IMR-90 (cell line): ENCODE results near the gene ACVR1B. TPM values are rescaled to one million over a fixed set of nuclear protein-coding genes. Genes with fewer than 3 reads are reported as not detected.

Source experiments
- ATAC-seq: fragments of 200-7000 bp; cut with Tn5 transposase; 2 replicates; pipeline ENCODE4 v1.9.1; 2020; ENCODE audit warnings: low read depth, mild to moderate bottlenecking, moderate library complexity
- BruUV-seq: library from RNA; stranded (reverse); fragments of 400-500 nt; replicated peaks from 2 replicates; lab custom pipeline; 2021; lab: Mats Ljungman, UMichigan
- CTCF ChIA-PET: fragments of 300-600 bp; formaldehyde crosslinking; extraction: SDS; loops from one replicate; lab custom pipeline; 2021; ENCODE audit warnings: antibody characterized with exemption; lab: Yijun Ruan, JAX
- POLR2A ChIA-PET: fragments of 300-600 bp; sonication (Branson Sonifier 250); formaldehyde crosslinking; loops from one replicate; lab custom pipeline; 2022; ENCODE audit warnings: antibody characterized with exemption; ENCODE audit not compliant: unreplicated experiment; lab: Charles Lee
- DNase-seq: peaks from one replicate; pipeline ENCODE4 v3.0.0; 2013
- H2AFZ ChIP-seq: replicated peaks from 2 replicates; pipeline ENCODE3; 2013; ENCODE audit warnings: low read length, mild to moderate bottlenecking; ENCODE audit not compliant: poor library complexity
- H2AK5ac ChIP-seq: 2 replicates; pipeline ENCODE4 v1.6.1; 2013; ENCODE audit warnings: low read depth, low read length, inconsistent platforms
- H2AK9ac ChIP-seq: replicated peaks from 2 replicates; pipeline ENCODE3; 2013; ENCODE audit warnings: mild to moderate bottlenecking, low read depth, low read length, moderate library complexity; ENCODE audit not compliant: poor library complexity
- H2BK120ac ChIP-seq: 2 replicates; pipeline ENCODE4 v1.6.1; 2013; ENCODE audit warnings: low read depth, low read length, inconsistent platforms
- H2BK15ac ChIP-seq: 3 replicates; pipeline ENCODE4 v1.6.1; 2013; ENCODE audit warnings: low read depth, low read length, inconsistent platforms
- H2BK20ac ChIP-seq: 2 replicates; pipeline ENCODE4 v1.6.1; 2013; ENCODE audit warnings: low read depth, mild to moderate bottlenecking, inconsistent platforms, low read length, moderate library complexity
- H2BK5ac ChIP-seq: 2 replicates; pipeline ENCODE4 v1.6.1; 2013; ENCODE audit warnings: mild to moderate bottlenecking, low read depth, low read length, inconsistent platforms; ENCODE audit not compliant: poor library complexity, severe bottlenecking
- H3K14ac ChIP-seq: replicated peaks from 2 replicates; pipeline ENCODE4 v1.6.1; 2013; ENCODE audit warnings: low read depth, low read length, inconsistent platforms
- H3K18ac ChIP-seq: 2 replicates; pipeline ENCODE4 v1.6.1; 2013; ENCODE audit warnings: low read depth, low read length, control low read depth
- H3K23ac ChIP-seq: 2 replicates; pipeline ENCODE4 v1.6.1; 2013; ENCODE audit warnings: low read depth, low read length, inconsistent platforms
- H3K27ac ChIP-seq: 2 replicates; pipeline ENCODE4 v1.5.1; 2013; ENCODE audit warnings: mild to moderate bottlenecking, control low read depth, low read length; ENCODE audit not compliant: insufficient read depth
- H3K27me3 ChIP-seq: 2 replicates; pipeline ENCODE4 v1.6.1; 2013; ENCODE audit warnings: low read length; ENCODE audit not compliant: control insufficient read depth, insufficient read depth
- H3K36me3 ChIP-seq: 2 replicates; pipeline ENCODE4 v1.6.1; 2013; ENCODE audit warnings: low read length, mixed read lengths; ENCODE audit not compliant: control insufficient read depth, insufficient read depth
- H3K4ac ChIP-seq: 2 replicates; pipeline ENCODE4 v1.6.1; 2013; ENCODE audit warnings: low read depth, low read length, inconsistent platforms
- H3K4me1 ChIP-seq: 2 replicates; pipeline ENCODE4 v1.6.1; 2013; ENCODE audit warnings: low read length, mixed read lengths; ENCODE audit not compliant: control insufficient read depth, insufficient read depth
- H3K4me2 ChIP-seq: 2 replicates; pipeline ENCODE4 v1.6.1; 2013; ENCODE audit warnings: low read depth, mild to moderate bottlenecking, control low read depth, low read length, moderate library complexity
- H3K4me3 ChIP-seq: 2 replicates; pipeline ENCODE4 v1.5.1; 2013; ENCODE audit warnings: low read depth, mild to moderate bottlenecking, control low read depth, low read length, moderate library complexity; ENCODE audit not compliant: insufficient read depth
- H3K56ac ChIP-seq: 2 replicates; pipeline ENCODE4 v1.6.1; 2013; ENCODE audit warnings: low read length, inconsistent platforms; ENCODE audit not compliant: insufficient read depth; ENCODE audit errors: extremely low read depth
- H3K79me1 ChIP-seq, 2 experiments: 2 replicates each; pipeline ENCODE4 v1.6.1; 2013; ENCODE audit warnings: low read length in 2 of 2, inconsistent platforms in 1 of 2, low read depth in 1 of 2
- H3K9ac ChIP-seq: 2 replicates; pipeline ENCODE4 v1.6.1; 2013; ENCODE audit warnings: low read depth, low read length, control low read depth
- H3K9me1 ChIP-seq: 2 replicates; pipeline ENCODE4 v1.6.1; 2013; ENCODE audit warnings: low read length, inconsistent platforms; ENCODE audit not compliant: insufficient read depth
- H3K9me3 ChIP-seq: 2 replicates; pipeline ENCODE4 v1.6.1; 2013; ENCODE audit warnings: low read length; ENCODE audit not compliant: control insufficient read depth, insufficient read depth
- H4K20me1 ChIP-seq: 2 replicates; pipeline ENCODE4 v1.6.1; 2013; ENCODE audit warnings: low read length, inconsistent platforms; ENCODE audit not compliant: insufficient read depth
- H4K5ac ChIP-seq: 2 replicates; pipeline ENCODE4 v1.6.1; 2013; ENCODE audit warnings: mild to moderate bottlenecking, low read depth, low read length, control low read depth
- H4K8ac ChIP-seq, 2 experiments: 2 replicates each; pipeline ENCODE4 v1.6.1; 2013; ENCODE audit warnings: low read depth in 2 of 2, low read length in 2 of 2, control low read depth in 1 of 2, inconsistent platforms in 1 of 2
- H4K91ac ChIP-seq: 2 replicates; pipeline ENCODE4 v1.6.1; 2013; ENCODE audit warnings: low read depth, low read length, inconsistent platforms; ENCODE audit not compliant: insufficient read depth
- BHLHE40 ChIP-seq: fragments of 150-350 bp; IDR thresholded peaks from 2 replicates; pipeline ENCODE4 v1.6.1; 2016; ENCODE audit warnings: mild to moderate bottlenecking, low read depth, low read length
- CEBPB ChIP-seq: IDR thresholded peaks from 2 replicates; pipeline ENCODE4 v1.6.1; 2012; ENCODE audit warnings: low read depth, low read length, improper control_type of control experiment
- CHD1 ChIP-seq: IDR thresholded peaks from 2 replicates; pipeline ENCODE4 v1.6.1; 2012; ENCODE audit warnings: low read depth, low read length, improper control_type of control experiment
- ELK1 ChIP-seq: fragments of 150-350 bp; IDR thresholded peaks from 2 replicates; pipeline ENCODE4 v1.6.1; 2016; ENCODE audit warnings: low read depth, mild to moderate bottlenecking, low read length, moderate library complexity, borderline replicate concordance
- FOS ChIP-seq: fragments of 150-350 bp; IDR thresholded peaks from 2 replicates; pipeline ENCODE4 v1.6.1; 2016; ENCODE audit warnings: low read depth, low read length
- MAFK ChIP-seq: IDR thresholded peaks from 2 replicates; pipeline ENCODE4 v1.6.1; 2012; ENCODE audit warnings: low read depth, low read length, improper control_type of control experiment
- MAZ ChIP-seq: IDR thresholded peaks from 2 replicates; pipeline ENCODE4 v1.6.1; 2012; ENCODE audit warnings: low read depth, mild to moderate bottlenecking, low read length, improper control_type of control experiment, moderate library complexity, borderline replicate concordance
- MXI1 ChIP-seq: IDR thresholded peaks from 2 replicates; pipeline ENCODE4 v1.6.1; 2012; ENCODE audit warnings: low read depth, mild to moderate bottlenecking, low read length, moderate library complexity, borderline replicate concordance
- NFE2L2 ChIP-seq: fragments of 150-350 bp; IDR thresholded peaks from 2 replicates; pipeline ENCODE4 v1.6.1; 2016; ENCODE audit warnings: low read depth, mild to moderate bottlenecking, low read length
- POLR2A ChIP-seq: IDR thresholded peaks from 2 replicates; pipeline ENCODE4 v1.6.1; 2012; ENCODE audit warnings: mild to moderate bottlenecking, low read depth, low read length
- RAD21 ChIP-seq: IDR thresholded peaks from 2 replicates; pipeline ENCODE4 v1.6.1; 2012; ENCODE audit warnings: low read length, improper control_type of control experiment
- RCOR1 ChIP-seq: IDR thresholded peaks from 2 replicates; pipeline ENCODE4 v1.6.1; 2012; ENCODE audit warnings: mild to moderate bottlenecking, low read length, improper control_type of control experiment; ENCODE audit not compliant: insufficient replicate concordance
- RFX5 ChIP-seq: IDR thresholded peaks from 2 replicates; pipeline ENCODE4 v1.8.0; 2012; ENCODE audit warnings: low read depth, mild to moderate bottlenecking, low read length, moderate library complexity
- SMC3 ChIP-seq: fragments of 150-350 bp; IDR thresholded peaks from 2 replicates; pipeline ENCODE4 v1.6.1; 2016; ENCODE audit warnings: low read depth, mild to moderate bottlenecking, antibody characterized with exemption, low read length, moderate library complexity
- WGBS, 2 experiments: methylation state at CpG; one replicate each; pipeline versions ENCODE4 v1.1.5 to v1.1.7; 2013; ENCODE audit warnings: missing lambda C conversion rate in 2 of 2; ENCODE audit not compliant: insufficient read length in 1 of 2; ENCODE audit errors: extremely low coverage in 2 of 2; 5-methylcytosine and 5-hydroxymethylcytosine counted together
- dilution Hi-C: fragments of 300-500 bp; cut with HindIII; formaldehyde crosslinking; loops from one replicate; pipeline ENCODE4 v1.14.3; 2018; ENCODE audit warnings: low sequenced_read_pairs; ENCODE audit not compliant: unreplicated experiment
- in situ Hi-C: fragments of 300-500 bp; cut with MboI; formaldehyde crosslinking; loops from 3 replicates; pipeline ENCODE4 v1.14.3; 2019; ENCODE audit warnings: low sequenced_read_pairs, inconsistent platforms, mixed read lengths
- intact Hi-C: fragments of 100-400 bp; cut with micrococcal nuclease; formaldehyde crosslinking; loops from 2 replicates; pipeline ENCODE4 v1.10.0; 2022
- polyA plus RNA-seq, 3 experiments: library from polyadenylated mRNA; depleted of rRNA; stranded (reverse); fragments of >200 nt; gene quantifications; 2 replicates each; pipeline ENCODE4 v1.2.3, GENCODE V29; 2012; ENCODE audit warnings: low replicate concordance in 1 of 3
- total RNA-seq: library from RNA; depleted of rRNA; stranded (reverse); fragments of >200 nt; gene quantifications from 2 replicates; pipeline ENCODE4 v1.2.3, GENCODE V29; 2012
- TF ChIP-seq, protein P1 (sequence below): fragments of 150-350 bp; IDR thresholded peaks from 2 replicates; pipeline ENCODE4 v1.6.1; 2017; ENCODE audit warnings: mild to moderate bottlenecking, antibody characterized with exemption, low read length, low read depth
- TF ChIP-seq, protein P2 (sequence below): conservative IDR thresholded peaks from 2 replicates; pipeline ENCODE4 v1.5.1; 2012; ENCODE audit warnings: mild to moderate bottlenecking, low read depth, low read length, improper control_type of control experiment

ACVR1B gene
- total and polyA plus RNA-seq, 2 of the 4 experiments (the other 2 are of a cell fraction): 5.7 to 13.6 TPM

DNA sequence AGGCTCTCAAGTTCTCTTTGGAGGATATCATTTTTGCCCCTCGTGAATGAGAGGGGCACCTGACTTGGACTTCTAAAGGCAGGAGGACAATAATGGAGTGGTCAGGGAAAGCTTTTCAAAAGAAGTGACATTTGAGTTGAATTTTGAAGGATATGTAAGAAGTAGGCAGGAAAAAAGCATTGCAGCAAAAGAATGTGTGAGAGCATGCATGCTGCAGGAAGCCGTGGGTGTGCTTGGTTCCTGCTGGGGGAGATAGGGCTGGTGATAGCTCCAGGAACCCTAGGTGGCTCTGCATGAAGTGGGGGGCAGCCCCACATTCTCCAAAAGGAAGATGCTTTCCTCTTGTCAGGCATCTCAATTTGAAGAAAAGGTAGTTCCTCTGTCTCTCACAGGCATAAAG, 23.1 kb downstream of the ACVR1B start:
- CTCF ChIA-PET: interaction anchor here (1.2 kb wide), 1 partner anchor 49 kb away, joined by 3 read pairs; no protein-coding TSS in a partner anchor
- Histone ChIP-seq H3K27me3 (no peaks in the 10 kb centered on the region), H3K79me1 (peaks cover 33 to 84% of the 10 kb centered on the region in 2 experiments), H4K5ac (no peak overlapping the region), H3K9ac (no peak overlapping the region), H3K36me3 (peaks cover 24% of the 10 kb centered on the region), H2BK15ac (no peak overlapping the region), H2AK5ac (no peak overlapping the region), H2BK5ac (no peak overlapping the region), H4K20me1 (peaks cover 15% of the 10 kb centered on the region), H2AK9ac (no peak overlapping the region), H3K9me1 (peaks cover 38% of the 10 kb centered on the region), H3K18ac (no peak overlapping the region), H4K8ac (peak overlapping the region in 1 of 2 experiments; percentile 61; a peak in 1 of 4 replicates), H3K27ac (no peak overlapping the region), H3K4ac (peak overlapping the region; percentile 44; the same call in 1 of the 2 replicates), H3K14ac (peak overlapping the region; percentile 31; the same call in 1 of the 2 replicates), H3K4me2 (no peak overlapping the region), H3K56ac (no peak overlapping the region), H3K4me3 (no peak overlapping the region), H2BK20ac (peak overlapping the region; percentile 54; the same call in 1 of the 2 replicates), H3K23ac (no peak overlapping the region), H4K91ac (no peak overlapping the region), H2BK120ac (0 out of 2 replicates have a peak overlapping the region, but pooled peaks have one; percentile 51), H3K4me1 (peaks cover 41% of the 10 kb centered on the region), H3K9me3 (no peaks in the 10 kb centered on the region), H2AFZ (no peak overlapping the region)
- dilution Hi-C loops (loop anchor here (25.0 kb wide), 1 partner anchor 112 kb away; no protein-coding TSS in a partner anchor), intact Hi-C loops (no loop called here), in situ Hi-C loops (loop anchor here (5.0 kb wide), 1 partner anchor 82 kb away; no protein-coding TSS in a partner anchor)
- no peak for ATAC-seq
- DNase-seq: no peak
- TF ChIP-seq, protein P1, sequence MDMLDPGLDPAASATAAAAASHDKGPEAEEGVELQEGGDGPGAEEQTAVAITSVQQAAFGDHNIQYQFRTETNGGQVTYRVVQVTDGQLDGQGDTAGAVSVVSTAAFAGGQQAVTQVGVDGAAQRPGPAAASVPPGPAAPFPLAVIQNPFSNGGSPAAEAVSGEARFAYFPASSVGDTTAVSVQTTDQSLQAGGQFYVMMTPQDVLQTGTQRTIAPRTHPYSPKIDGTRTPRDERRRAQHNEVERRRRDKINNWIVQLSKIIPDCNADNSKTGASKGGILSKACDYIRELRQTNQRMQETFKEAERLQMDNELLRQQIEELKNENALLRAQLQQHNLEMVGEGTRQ: no peak
- no peak for TF ChIP-seq ELK1
- TF ChIP-seq RCOR1: no peak
- no peak for TF ChIP-seq MXI1
- TF ChIP-seq FOS: no peak
- TF ChIP-seq POLR2A: no peak
- TF ChIP-seq BHLHE40: no peak
- TF ChIP-seq NFE2L2: no peak
- no peak for TF ChIP-seq CHD1
- no peak for TF ChIP-seq MAZ
- no peak for TF ChIP-seq CEBPB
- TF ChIP-seq SMC3: no peak
- no peak for TF ChIP-seq RAD21
- no peak for TF ChIP-seq RFX5
- TF ChIP-seq MAFK: no peak
- TF ChIP-seq, protein P2, sequence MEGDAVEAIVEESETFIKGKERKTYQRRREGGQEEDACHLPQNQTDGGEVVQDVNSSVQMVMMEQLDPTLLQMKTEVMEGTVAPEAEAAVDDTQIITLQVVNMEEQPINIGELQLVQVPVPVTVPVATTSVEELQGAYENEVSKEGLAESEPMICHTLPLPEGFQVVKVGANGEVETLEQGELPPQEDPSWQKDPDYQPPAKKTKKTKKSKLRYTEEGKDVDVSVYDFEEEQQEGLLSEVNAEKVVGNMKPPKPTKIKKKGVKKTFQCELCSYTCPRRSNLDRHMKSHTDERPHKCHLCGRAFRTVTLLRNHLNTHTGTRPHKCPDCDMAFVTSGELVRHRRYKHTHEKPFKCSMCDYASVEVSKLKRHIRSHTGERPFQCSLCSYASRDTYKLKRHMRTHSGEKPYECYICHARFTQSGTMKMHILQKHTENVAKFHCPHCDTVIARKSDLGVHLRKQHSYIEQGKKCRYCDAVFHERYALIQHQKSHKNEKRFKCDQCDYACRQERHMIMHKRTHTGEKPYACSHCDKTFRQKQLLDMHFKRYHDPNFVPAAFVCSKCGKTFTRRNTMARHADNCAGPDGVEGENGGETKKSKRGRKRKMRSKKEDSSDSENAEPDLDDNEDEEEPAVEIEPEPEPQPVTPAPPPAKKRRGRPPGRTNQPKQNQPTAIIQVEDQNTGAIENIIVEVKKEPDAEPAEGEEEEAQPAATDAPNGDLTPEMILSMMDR: no peak
- no CpG with 5 or more reads among the region's 2 CpGs for WGBS, 2 experiments
- POLR2A ChIA-PET: no interaction called here
- no TSS peak for BruUV-seq
